Measurements from ENCODE around the gene BUB1.

The BUB1 gene

DNA sequence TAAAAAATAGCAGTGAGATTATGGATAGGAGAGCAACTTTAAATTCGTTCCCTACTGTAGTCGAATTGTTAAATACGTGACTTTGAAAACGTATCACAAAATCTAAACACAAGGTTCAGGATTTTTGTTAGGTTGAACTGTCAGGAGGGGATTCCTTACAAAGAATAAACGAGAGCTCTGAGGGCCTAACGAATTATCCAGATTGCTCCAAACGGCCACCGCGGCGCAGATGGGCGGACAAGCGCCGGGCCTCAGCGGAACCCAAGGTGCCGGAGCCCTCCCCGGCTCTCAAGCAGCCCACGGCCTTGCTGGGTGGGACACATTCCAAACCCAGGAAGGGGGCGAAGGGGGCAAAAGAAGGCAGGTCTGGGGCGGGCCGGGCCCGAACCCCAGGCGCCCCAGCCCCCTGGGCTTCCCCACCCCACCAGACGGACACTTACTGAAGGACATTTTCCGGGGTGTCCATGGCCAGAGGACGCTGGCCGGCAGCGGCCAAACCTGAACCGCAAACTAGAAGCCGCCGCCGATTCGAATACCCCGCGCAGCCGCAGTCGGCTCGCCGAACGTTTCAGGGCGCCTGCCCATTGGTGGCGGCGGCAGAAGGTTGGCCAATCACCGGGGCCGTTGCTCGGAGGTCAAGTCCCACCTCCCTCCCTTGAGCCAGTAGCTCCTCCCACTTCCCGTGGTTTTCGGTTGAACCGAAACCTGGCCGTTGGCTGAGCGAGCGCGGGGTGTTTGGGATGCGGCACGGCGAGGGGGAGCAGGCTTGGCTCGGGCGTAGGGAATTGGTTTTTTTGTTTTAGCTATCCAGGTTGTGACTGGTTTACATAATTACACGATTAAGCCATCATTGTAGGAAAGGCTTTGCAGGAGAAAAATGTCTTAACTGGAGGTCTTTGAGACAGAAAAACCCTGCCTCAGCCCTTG, at the start of gene BUB1:
Gene BUB1 (minus strand): TSS at position 534 of the 927 bp plus-strand sequence. CDS start 68 bp downstream, at position 466.
- TF ChIP-seq, protein P1, sequence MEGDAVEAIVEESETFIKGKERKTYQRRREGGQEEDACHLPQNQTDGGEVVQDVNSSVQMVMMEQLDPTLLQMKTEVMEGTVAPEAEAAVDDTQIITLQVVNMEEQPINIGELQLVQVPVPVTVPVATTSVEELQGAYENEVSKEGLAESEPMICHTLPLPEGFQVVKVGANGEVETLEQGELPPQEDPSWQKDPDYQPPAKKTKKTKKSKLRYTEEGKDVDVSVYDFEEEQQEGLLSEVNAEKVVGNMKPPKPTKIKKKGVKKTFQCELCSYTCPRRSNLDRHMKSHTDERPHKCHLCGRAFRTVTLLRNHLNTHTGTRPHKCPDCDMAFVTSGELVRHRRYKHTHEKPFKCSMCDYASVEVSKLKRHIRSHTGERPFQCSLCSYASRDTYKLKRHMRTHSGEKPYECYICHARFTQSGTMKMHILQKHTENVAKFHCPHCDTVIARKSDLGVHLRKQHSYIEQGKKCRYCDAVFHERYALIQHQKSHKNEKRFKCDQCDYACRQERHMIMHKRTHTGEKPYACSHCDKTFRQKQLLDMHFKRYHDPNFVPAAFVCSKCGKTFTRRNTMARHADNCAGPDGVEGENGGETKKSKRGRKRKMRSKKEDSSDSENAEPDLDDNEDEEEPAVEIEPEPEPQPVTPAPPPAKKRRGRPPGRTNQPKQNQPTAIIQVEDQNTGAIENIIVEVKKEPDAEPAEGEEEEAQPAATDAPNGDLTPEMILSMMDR (IDR thresholded peaks at IDR 0.05; ENCODE audit: low read depth, low read length), result no peak
- DNase-seq (ENCODE audit: extremely low read depth, low read depth), result peak; percentile 93

DNA sequence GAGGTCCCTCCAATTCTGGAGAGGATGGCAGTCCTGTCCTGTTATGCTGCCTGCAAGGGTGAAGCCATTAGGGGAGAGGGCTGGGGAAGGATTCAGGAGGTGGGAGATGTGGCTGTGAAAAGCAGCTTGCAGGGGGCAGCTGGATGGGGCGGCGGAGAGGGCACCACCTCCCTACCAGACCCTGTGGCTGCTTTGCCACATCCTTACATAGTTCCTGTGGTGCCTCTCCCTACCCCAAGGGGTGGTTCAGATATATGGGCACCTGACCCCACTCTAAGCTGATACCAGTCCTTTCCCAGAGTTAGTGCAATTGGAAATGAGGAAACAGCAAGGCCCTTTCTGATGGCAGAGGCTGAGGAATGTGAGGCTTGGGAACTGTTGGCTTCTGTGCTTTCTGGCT, 48.4 kb upstream of the BUB1 start:
- no peak for DNase-seq (ENCODE audit: extremely low read depth, low read depth)
- TF ChIP-seq, protein P1 (IDR thresholded peaks at IDR 0.05; ENCODE audit: low read depth, low read length), result no peak

DNA sequence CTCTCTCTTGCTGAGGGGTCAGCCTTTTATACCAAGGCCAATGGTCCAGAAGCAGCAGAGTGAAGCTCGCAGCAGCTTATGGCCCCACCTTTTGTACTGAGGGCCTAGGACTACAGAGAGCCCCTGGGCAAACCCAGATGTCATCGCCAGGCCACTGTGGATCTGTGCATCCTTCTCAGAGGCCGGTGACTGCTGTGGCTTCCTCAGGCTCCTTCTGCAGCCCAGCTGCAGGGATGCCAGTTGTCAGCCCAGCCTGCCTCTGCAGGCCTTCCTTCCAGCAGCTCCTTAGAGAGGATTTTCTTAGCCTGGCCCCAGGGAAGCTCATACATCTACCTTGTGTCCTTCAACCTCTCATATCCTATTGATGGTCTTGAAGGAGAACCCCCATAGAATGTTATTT, 48.0 kb upstream of the BUB1 start:
- TF ChIP-seq, protein P1 (IDR thresholded peaks at IDR 0.05; ENCODE audit: low read depth, low read length), result no peak
- DNase-seq (ENCODE audit: extremely low read depth, low read depth), result no peak

DNA sequence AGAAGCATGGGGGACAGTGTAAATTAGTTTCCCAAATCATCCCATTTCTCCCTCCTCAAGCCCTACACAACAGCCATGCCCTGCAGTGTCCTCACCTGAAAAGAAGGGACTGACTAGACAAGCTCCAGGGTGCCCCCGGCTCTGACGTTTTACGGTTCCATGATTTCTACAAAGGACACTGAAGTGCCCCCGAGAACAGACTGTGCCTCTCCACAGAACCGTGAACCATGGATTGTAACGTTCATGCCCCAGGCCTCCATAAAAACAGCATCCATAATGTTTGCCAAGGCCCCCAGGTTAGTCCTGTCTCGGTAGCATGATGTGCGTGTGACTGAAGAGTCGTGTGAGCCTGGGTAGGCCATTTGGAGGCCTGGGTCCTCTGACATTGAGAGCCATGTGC, 47.5 kb upstream of the BUB1 start:
- TF ChIP-seq, protein P1 (IDR thresholded peaks at IDR 0.05; ENCODE audit: low read depth, low read length), result no peak
- no peak for DNase-seq (ENCODE audit: extremely low read depth, low read depth)

DNA sequence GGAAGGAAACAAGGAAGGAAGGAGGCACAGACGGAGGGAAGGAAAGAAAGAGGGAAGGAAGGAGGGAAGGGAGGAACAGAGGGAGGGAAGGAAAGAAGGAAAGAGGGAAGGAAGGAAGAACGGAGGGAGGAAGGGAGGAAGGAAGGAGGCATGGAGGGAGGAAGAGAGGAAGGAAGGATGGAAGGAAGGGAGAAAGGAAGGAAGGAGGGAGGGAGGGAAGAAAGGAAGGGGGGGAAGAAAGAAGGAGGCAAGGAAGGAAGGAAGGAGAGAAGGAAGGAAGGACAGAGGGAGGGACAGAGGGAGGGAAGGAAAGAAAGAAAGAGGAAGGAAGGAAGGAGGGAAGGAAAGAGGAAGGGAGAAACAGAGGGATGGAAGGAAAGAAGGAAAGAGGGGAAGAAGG, 47.0 kb upstream of the BUB1 start:
- TF ChIP-seq, protein P1 (IDR thresholded peaks at IDR 0.05; ENCODE audit: low read depth, low read length), result no peak
- DNase-seq (ENCODE audit: extremely low read depth, low read depth), result no peak

DNA sequence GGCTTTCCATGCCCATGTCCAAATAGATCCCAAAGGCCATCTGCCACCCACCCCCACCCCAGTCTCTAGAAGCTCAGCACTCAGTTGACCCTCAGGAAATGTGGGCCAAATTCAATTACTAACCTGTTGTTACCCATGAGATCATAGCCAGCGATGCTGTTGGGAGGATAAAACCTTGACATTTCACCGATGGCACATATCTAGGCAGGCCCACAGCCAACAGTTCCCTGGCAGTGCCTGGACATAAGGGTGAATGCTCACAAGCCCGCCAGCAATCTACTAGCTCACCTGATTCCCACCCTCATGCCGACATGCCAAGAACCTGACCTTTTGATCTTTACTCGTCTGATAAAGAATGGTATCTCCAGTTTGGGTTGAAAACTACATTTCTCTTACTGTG, 42.7 kb upstream of the BUB1 start:
- TF ChIP-seq, protein P1 (IDR thresholded peaks at IDR 0.05; ENCODE audit: low read depth, low read length), result no peak

DNA sequence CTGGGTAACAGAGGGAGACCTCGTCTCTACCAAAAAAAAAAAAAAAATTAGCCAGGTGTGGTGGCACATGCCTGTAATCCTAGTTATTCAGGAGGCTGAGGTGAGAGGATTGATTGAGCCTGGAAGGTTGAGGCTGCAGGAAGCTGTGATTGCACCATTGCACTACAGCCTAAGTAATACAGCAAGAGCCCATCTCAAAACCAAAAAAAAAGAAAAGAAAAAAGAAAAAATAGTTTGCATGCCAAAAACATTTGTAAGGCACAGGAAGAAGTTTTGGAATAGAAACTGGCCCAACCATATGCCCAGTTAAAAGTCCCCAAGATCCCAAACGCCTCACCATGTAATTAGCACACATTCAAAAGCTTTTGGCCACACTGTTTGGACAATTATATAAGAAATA, 41.1 kb upstream of the BUB1 start:
- DNase-seq (ENCODE audit: extremely low read depth, low read depth), result no peak
- TF ChIP-seq, protein P1 (IDR thresholded peaks at IDR 0.05; ENCODE audit: low read depth, low read length), result no peak

More for the DNA sequence above, 42.7 kb upstream of the BUB1 start:
- no peak for DNase-seq (ENCODE audit: extremely low read depth, low read depth)
